ENCODE data around the gene B2M. TPM values are rescaled to one million over a fixed set of nuclear protein-coding genes. Genes with fewer than 3 reads are reported as not detected.
"Not testable (repeated sequence)": the region's sequence is repeated elsewhere in the genome, so short reads cannot be mapped to it uniquely, and the experiment has no call there.

B2M gene
- total and polyA plus RNA-seq, 5 donors, result 1,377 to 2,022 (median 1,580) TPM

GRCh38 chr15:44727485-44728231 lies 16.3 kb downstream of the B2M start:
- 85% methylated on average over 6 of the region's 6 CpGs for WGBS
- no peaks in the 10 kb centered on the region for H3K27me3 ChIP-seq (ENCODE audit: control insufficient read depth, insufficient read depth)
- H3K9me3 ChIP-seq (ENCODE audit: control insufficient read depth, low read length), result no peaks in the 10 kb centered on the region
- intact Hi-C loops (cut with DNase I), result loop anchor here in 2 of 4 donors (2.0 kb wide), 2 partner anchors 15 to 65 kb away; partner anchors contain the start of gene SPG11 (in 1 of the 2)
- peak overlapping the region; percentile 76 for H3K27ac ChIP-seq (ENCODE audit: low read length)
- no peak for ATAC-seq
- no peak overlapping the region for H3K4me3 ChIP-seq (ENCODE audit: low read length)
- no peak for DNase-seq
- H3K4me1 ChIP-seq (ENCODE audit: control insufficient read depth, insufficient read depth, low read length), result no peaks in the 10 kb centered on the region

- not testable (repeated sequence) for ATAC-seq; H3K4me1 ChIP-seq (ENCODE audit: control insufficient read depth, insufficient read depth, low read length); DNase-seq; H3K27me3 ChIP-seq (ENCODE audit: control insufficient read depth, insufficient read depth); H3K9me3 ChIP-seq (ENCODE audit: control insufficient read depth, low read length)
- WGBS, result 68% methylated on average over 5 of the region's 5 CpGs
- intact Hi-C loops (cut with DNase I), result loop anchor here in 1 of 4 donors (2.0 kb wide), 1 partner anchor 65 kb away; the partner anchor contains the start of gene SPG11
- Histone ChIP-seq H3K4me3 (ENCODE audit: low read length) (peak overlapping the region; percentile 51), H3K27ac (ENCODE audit: low read length) (peak overlapping the region; percentile 98)
Measured at GRCh38 chr15:44728232-44728575, 16.9 kb downstream of the B2M start.

- H3K27me3 ChIP-seq (ENCODE audit: control insufficient read depth, insufficient read depth), result no peaks in the 10 kb centered on the region
- no peaks in the 10 kb centered on the region for H3K4me1 ChIP-seq (ENCODE audit: control insufficient read depth, insufficient read depth, low read length)
- intact Hi-C loops (cut with DNase I), result loop anchor here in 1 of 4 donors (2.0 kb wide), 1 partner anchor 66 kb away; the partner anchor contains the start of gene SPG11
- ATAC-seq (peak; percentile 97 to 98), DNase-seq (peak; percentile 95 to 99 (median 97))
- peak overlapping the region; percentile 99 for H3K27ac ChIP-seq (ENCODE audit: low read length)
- H3K9me3 ChIP-seq (ENCODE audit: control insufficient read depth, low read length), result no peaks in the 10 kb centered on the region
- under 1% methylated on average over 36 of the region's 36 CpGs for WGBS
- H3K4me3 ChIP-seq (ENCODE audit: low read length), result peak overlapping the region; percentile 65
Measured at GRCh38 chr15:44728576-44729407, 17.5 kb downstream of the B2M start.

- 3% methylated on average over 21 of the region's 21 CpGs for WGBS
- H3K9me3 ChIP-seq (ENCODE audit: control insufficient read depth, low read length), result no peaks in the 10 kb centered on the region
- H3K4me1 ChIP-seq (ENCODE audit: control insufficient read depth, insufficient read depth, low read length), result no peaks in the 10 kb centered on the region
- peak; percentile 17 to 30 for ATAC-seq
- H3K4me3 ChIP-seq (ENCODE audit: low read length), result peak overlapping the region; percentile 65
- peak; percentile 21 to 61 (median 60) for DNase-seq
- peak overlapping the region; percentile 99 for H3K27ac ChIP-seq (ENCODE audit: low read length)
- no peaks in the 10 kb centered on the region for H3K27me3 ChIP-seq (ENCODE audit: control insufficient read depth, insufficient read depth)
- intact Hi-C loops (cut with DNase I), result loop anchor here in 2 of 4 donors (2.0 to 10.0 kb wide), 2 partner anchors 67 to 135 kb away; partner anchors contain the start of gene SPG11 (in 1 of the 2)
Measured at GRCh38 chr15:44729408-44730127, 18.3 kb downstream of the B2M start.

GRCh38 chr15:44734839-44735481 lies 23.6 kb downstream of the B2M start:
- 72% methylated on average over 2 of the region's 2 CpGs for WGBS
- intact Hi-C loops (cut with DNase I), result loop anchor here in 3 of 4 donors (5.0 to 10.0 kb wide), 3 partner anchors 68 to 140 kb away; partner anchors contain the start of gene SPG11 (in 2 of the 3)
- Histone ChIP-seq H3K4me3 (ENCODE audit: low read length) (no peak overlapping the region), H3K4me1 (ENCODE audit: control insufficient read depth, insufficient read depth, low read length) (no peaks in the 10 kb centered on the region), H3K27ac (ENCODE audit: low read length) (no peak overlapping the region), H3K9me3 (ENCODE audit: control insufficient read depth, low read length) (no peaks in the 10 kb centered on the region), H3K27me3 (ENCODE audit: control insufficient read depth, insufficient read depth) (no peaks in the 10 kb centered on the region)
- DNase-seq, result no peak
- ATAC-seq, result no peak

- ATAC-seq (peak; percentile 58 to 71), DNase-seq (peak; percentile 67 to 78 (median 76))
- H3K4me1 ChIP-seq (ENCODE audit: control insufficient read depth, insufficient read depth, low read length), result no peaks in the 10 kb centered on the region
- H3K27me3 ChIP-seq (ENCODE audit: control insufficient read depth, insufficient read depth), result no peaks in the 10 kb centered on the region
- H3K27ac ChIP-seq (ENCODE audit: low read length), result peak overlapping the region; percentile 89
- no peak overlapping the region for H3K4me3 ChIP-seq (ENCODE audit: low read length)
- intact Hi-C loops (cut with DNase I), result loop anchor here in 3 of 4 donors (5.0 to 10.0 kb wide), 3 partner anchors 68 to 141 kb away; partner anchors contain the start of gene SPG11 (in 2 of the 3)
- no peaks in the 10 kb centered on the region for H3K9me3 ChIP-seq (ENCODE audit: control insufficient read depth, low read length)
- 40% methylated on average over 8 of the region's 8 CpGs for WGBS
Measured at GRCh38 chr15:44735482-44736180, 24.3 kb downstream of the B2M start.

GRCh38 chr15:44736181-44736765 lies 25.0 kb downstream of the B2M start, which contains the start of gene TRIM69:
TSS of gene TRIM69 (plus strand) at chr15:44736528. CDS start at chr15:44736705, 177 bp downstream.
- 69% methylated on average over 3 of the region's 3 CpGs for WGBS
- Histone ChIP-seq H3K27ac (ENCODE audit: low read length) (peak within 1 kb of the TSS; percentile 89), H3K27me3 (ENCODE audit: control insufficient read depth, insufficient read depth) (no peaks in the 10 kb centered on the region), H3K9me3 (ENCODE audit: control insufficient read depth, low read length) (no peaks in the 10 kb centered on the region), H3K4me3 (ENCODE audit: low read length) (no peak within 1 kb of the TSS), H3K4me1 (ENCODE audit: control insufficient read depth, insufficient read depth, low read length) (no peaks in the 10 kb centered on the region)
- ATAC-seq (no peak), DNase-seq (no peak)
- intact Hi-C loops (cut with DNase I), result loop anchor here in 3 of 4 donors (5.0 to 10.0 kb wide), 3 partner anchors 69 to 141 kb away; partner anchors contain the start of gene SPG11 (in 2 of the 3)

- Histone ChIP-seq H3K9me3 (ENCODE audit: control insufficient read depth, low read length) (no peaks in the 10 kb centered on the region), H3K4me3 (ENCODE audit: low read length) (no peak overlapping the region), H3K27me3 (ENCODE audit: control insufficient read depth, insufficient read depth) (no peaks in the 10 kb centered on the region), H3K4me1 (ENCODE audit: control insufficient read depth, insufficient read depth, low read length) (no peaks in the 10 kb centered on the region), H3K27ac (ENCODE audit: low read length) (no peak overlapping the region)
- peak; percentile 26 to 31 for ATAC-seq
- no peak for DNase-seq
- WGBS, result 65% methylated on average over 3 of the region's 3 CpGs
- intact Hi-C loops (cut with DNase I), result loop anchor here in 3 of 4 donors (5.0 to 10.0 kb wide), 3 partner anchors 71 to 144 kb away; partner anchors contain the start of gene SPG11 (in 2 of the 3)
Measured at GRCh38 chr15:44738340-44738984, 27.1 kb downstream of the B2M start.

Measured in right cardiac atrium (tissue), 5 donors.